HepG2 (cell line): ENCODE results near the gene TCTN2.

Experiments used
- ARHGAP35 ChIP-seq: sonication (generic); formaldehyde crosslinking; IDR thresholded peaks from 2 replicates; pipeline ENCODE4 v1.9.0; 2022; ENCODE audit warnings: mild to moderate bottlenecking, inconsistent platforms, moderate library complexity, missing genetic modification reagents, borderline replicate concordance
- EP300 ChIP-seq, 3 experiments: sonication (generic) in 1 of 3; formaldehyde crosslinking in 1 of 3; IDR thresholded peaks; 2 replicates each; pipeline versions ENCODE4 v1.5.1 to v1.6.1; 2011 to 2020; ENCODE audit warnings: low read depth in 2 of 3, low read length in 2 of 3, borderline replicate concordance in 1 of 3, improper control_type of control experiment in 1 of 3, mild to moderate bottlenecking in 1 of 3, missing genetic modification reagents in 1 of 3, moderate library complexity in 1 of 3
- FOXJ3 ChIP-seq: sonication (generic); formaldehyde crosslinking; IDR thresholded peaks from 2 replicates; pipeline ENCODE4 v1.4.0; 2020; ENCODE audit warnings: missing genetic modification reagents, mild to moderate bottlenecking, borderline replicate concordance
- MAFK ChIP-seq, 2 experiments: IDR thresholded peaks in 1 of 2; conservative IDR thresholded peaks in 1 of 2; 2 replicates each; pipeline ENCODE4 v1.6.1; 2011; ENCODE audit warnings: improper control_type of control experiment in 2 of 2, low read length in 2 of 2
- POLR2AphosphoS5 ChIP-seq: IDR thresholded peaks from 2 replicates; pipeline ENCODE4 v1.6.1; 2012; ENCODE audit warnings: low read depth, low read length
- YY1 ChIP-seq: IDR thresholded peaks from 2 replicates; pipeline ENCODE4 v1.6.1; 2011; ENCODE audit warnings: low read length, low read depth, moderate library complexity, mild to moderate bottlenecking; ENCODE audit not compliant: insufficient read depth, insufficient replicate concordance
- ZBTB8A ChIP-seq: sonication (generic); formaldehyde crosslinking; IDR thresholded peaks from 2 replicates; pipeline ENCODE4 v1.4.0; 2020; ENCODE audit warnings: mild to moderate bottlenecking, low read depth, missing genetic modification reagents, borderline replicate concordance
- TF ChIP-seq, protein P1 (sequence below): sonication (generic); formaldehyde crosslinking; IDR thresholded peaks from 2 replicates; pipeline ENCODE4 v1.5.0; 2020; ENCODE audit warnings: mild to moderate bottlenecking, missing genetic modification reagents, moderate library complexity
- TF ChIP-seq, protein P2 (sequence below): sonication (generic); formaldehyde crosslinking; IDR thresholded peaks from 2 replicates; pipeline ENCODE4 v1.4.0; 2020; ENCODE audit warnings: mild to moderate bottlenecking, low read depth, missing genetic modification reagents
- TF ChIP-seq, protein P3 (sequence below): sonication (generic); formaldehyde crosslinking; IDR thresholded peaks from 2 replicates; pipeline ENCODE4 v1.5.1; 2020; ENCODE audit warnings: missing genetic modification reagents, mild to moderate bottlenecking, borderline replicate concordance

DNA sequence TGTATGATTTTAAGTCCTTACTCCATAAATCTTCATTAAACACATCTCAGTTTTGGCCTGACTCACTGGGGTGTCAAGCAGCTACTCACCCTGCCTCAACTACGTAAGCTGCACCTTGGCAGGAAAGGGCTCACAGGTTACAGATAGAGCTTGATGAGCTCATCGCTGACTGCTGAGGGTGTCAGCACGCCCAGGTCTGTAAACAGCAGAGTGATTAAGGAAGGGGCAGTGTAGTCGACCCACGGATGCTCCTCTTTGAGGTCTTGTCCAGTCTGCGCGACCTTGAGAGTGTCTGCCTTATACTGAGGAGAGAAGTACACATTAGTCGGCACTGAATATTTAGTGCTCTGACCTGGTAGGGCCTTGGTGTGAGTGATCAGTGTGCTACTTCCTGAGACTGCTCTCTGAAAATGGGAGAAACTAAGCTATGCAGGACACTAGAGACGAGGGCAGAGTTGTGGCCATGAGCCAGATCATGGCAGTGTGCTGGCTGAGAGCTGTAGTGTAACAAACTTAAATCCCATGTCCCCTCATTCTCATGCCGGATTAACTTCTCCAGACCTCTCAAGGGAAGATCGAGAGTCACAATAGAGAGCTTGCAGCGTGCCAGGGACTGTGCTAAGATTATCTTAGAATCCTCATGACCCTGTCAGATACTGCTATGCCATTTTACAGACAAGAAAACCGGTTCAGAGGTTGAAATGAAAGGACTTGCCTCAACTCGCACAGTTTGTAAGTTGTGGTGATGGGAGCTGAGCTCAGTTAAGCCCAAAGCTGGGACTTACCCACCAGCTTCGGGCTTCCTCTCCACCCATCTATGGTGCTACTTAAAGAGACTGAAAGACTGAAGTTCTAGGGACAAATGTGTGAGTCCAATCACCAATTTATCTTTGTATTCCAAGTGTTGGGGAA, 49.0 kb upstream of the TCTN2 start:
- no peak for TF ChIP-seq YY1
- TF ChIP-seq, protein P1, sequence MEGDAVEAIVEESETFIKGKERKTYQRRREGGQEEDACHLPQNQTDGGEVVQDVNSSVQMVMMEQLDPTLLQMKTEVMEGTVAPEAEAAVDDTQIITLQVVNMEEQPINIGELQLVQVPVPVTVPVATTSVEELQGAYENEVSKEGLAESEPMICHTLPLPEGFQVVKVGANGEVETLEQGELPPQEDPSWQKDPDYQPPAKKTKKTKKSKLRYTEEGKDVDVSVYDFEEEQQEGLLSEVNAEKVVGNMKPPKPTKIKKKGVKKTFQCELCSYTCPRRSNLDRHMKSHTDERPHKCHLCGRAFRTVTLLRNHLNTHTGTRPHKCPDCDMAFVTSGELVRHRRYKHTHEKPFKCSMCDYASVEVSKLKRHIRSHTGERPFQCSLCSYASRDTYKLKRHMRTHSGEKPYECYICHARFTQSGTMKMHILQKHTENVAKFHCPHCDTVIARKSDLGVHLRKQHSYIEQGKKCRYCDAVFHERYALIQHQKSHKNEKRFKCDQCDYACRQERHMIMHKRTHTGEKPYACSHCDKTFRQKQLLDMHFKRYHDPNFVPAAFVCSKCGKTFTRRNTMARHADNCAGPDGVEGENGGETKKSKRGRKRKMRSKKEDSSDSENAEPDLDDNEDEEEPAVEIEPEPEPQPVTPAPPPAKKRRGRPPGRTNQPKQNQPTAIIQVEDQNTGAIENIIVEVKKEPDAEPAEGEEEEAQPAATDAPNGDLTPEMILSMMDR (CRISPR knock-in tag) = no peak
- no peak for TF ChIP-seq ARHGAP35
- TF ChIP-seq EP300 (IDR thresholded peaks at IDR 0.05; ENCODE audit: low read depth in 2 of 2, low read length in 2 of 2) = no peak
- TF ChIP-seq EP300 (CRISPR knock-in tag; IDR thresholded peaks at IDR 0.05; ENCODE audit: borderline replicate concordance) = no peak
- no peak for TF ChIP-seq ZBTB8A
- no peak; the same call in 1 of the 2 replicates for TF ChIP-seq POLR2AphosphoS5
- TF ChIP-seq FOXJ3 (CRISPR knock-in tag) = no peak
- TF ChIP-seq, protein P2, sequence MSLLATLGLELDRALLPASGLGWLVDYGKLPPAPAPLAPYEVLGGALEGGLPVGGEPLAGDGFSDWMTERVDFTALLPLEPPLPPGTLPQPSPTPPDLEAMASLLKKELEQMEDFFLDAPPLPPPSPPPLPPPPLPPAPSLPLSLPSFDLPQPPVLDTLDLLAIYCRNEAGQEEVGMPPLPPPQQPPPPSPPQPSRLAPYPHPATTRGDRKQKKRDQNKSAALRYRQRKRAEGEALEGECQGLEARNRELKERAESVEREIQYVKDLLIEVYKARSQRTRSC = no peak
- TF ChIP-seq, protein P3, sequence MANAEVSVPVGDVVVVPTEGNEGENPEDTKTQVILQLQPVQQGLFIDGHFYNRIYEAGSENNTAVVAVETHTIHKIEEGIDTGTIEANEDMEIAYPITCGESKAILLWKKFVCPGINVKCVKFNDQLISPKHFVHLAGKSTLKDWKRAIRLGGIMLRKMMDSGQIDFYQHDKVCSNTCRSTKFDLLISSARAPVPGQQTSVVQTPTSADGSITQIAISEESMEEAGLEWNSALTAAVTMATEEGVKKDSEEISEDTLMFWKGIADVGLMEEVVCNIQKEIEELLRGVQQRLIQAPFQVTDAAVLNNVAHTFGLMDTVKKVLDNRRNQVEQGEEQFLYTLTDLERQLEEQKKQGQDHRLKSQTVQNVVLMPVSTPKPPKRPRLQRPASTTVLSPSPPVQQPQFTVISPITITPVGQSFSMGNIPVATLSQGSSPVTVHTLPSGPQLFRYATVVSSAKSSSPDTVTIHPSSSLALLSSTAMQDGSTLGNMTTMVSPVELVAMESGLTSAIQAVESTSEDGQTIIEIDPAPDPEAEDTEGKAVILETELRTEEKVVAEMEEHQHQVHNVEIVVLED = no peak
- TF ChIP-seq MAFK (conservative IDR thresholded peaks at IDR 0.05 in 1 of 2, IDR thresholded peaks at IDR 0.05 in 1 of 2; ENCODE audit: low read length in 2 of 2) = no peak
